GM23338 (cell line): ENCODE measurements around the gene ABCA7. TPM values are rescaled to one million over a fixed set of nuclear protein-coding genes. Genes with fewer than 3 reads are reported as not detected.

Experiments
- ATAC-seq: fragments of 200-7000 bp; cut with Tn5 transposase; 3 replicates; pipeline ENCODE4 v1.9.1; 2020
- DNase-seq: peaks from one replicate; pipeline ENCODE4 v3.0.0-alpha.2; 2015; ENCODE audit warnings: low spot score
- H2AFZ ChIP-seq: fragments of 200-600 bp; sonication (generic); 2 replicates; pipeline ENCODE4 v1.8.0; 2016; ENCODE audit warnings: antibody characterized with exemption, mild to moderate bottlenecking, moderate library complexity
- H3F3A ChIP-seq: fragments of 200-600 bp; sonication (generic); replicated peaks from 2 replicates; pipeline ENCODE4 v1.8.0; 2017; ENCODE audit warnings: antibody characterized with exemption, mixed run types, low read depth
- H3K27ac ChIP-seq: fragments of 200-600 bp; sonication (generic); 2 replicates; pipeline ENCODE4 v1.6.1; 2016; ENCODE audit warnings: low read depth
- H3K27me3 ChIP-seq: fragments of 200-600 bp; sonication (generic); 2 replicates; pipeline ENCODE4 v1.8.0; 2016; ENCODE audit warnings: mild to moderate bottlenecking, mixed run types, moderate library complexity; ENCODE audit not compliant: insufficient read depth
- H3K36me3 ChIP-seq: fragments of 200-600 bp; sonication (generic); 2 replicates; pipeline ENCODE4 v1.8.0; 2016; ENCODE audit warnings: mild to moderate bottlenecking; ENCODE audit not compliant: insufficient read depth
- H3K4me1 ChIP-seq: fragments of 200-600 bp; sonication (generic); 2 replicates; pipeline ENCODE4 v1.8.0; 2016; ENCODE audit warnings: mild to moderate bottlenecking, moderate library complexity; ENCODE audit not compliant: insufficient read depth
- H3K4me2 ChIP-seq: fragments of 200-600 bp; sonication (generic); 2 replicates; pipeline ENCODE4 v1.7.1; 2017; ENCODE audit warnings: mixed run types
- H3K4me3 ChIP-seq: fragments of 200-600 bp; sonication (generic); 2 replicates; pipeline ENCODE4 v1.6.1; 2016; ENCODE audit warnings: mixed run types
- H3K79me2 ChIP-seq: fragments of 200-600 bp; sonication (generic); replicated peaks from 2 replicates; pipeline ENCODE4 v1.8.0; 2017; ENCODE audit warnings: mild to moderate bottlenecking; ENCODE audit not compliant: insufficient read depth
- H3K9me2 ChIP-seq: fragments of 200-600 bp; sonication (generic); 2 replicates; pipeline ENCODE4 v1.8.0; 2017; ENCODE audit not compliant: insufficient read depth
- H4K20me1 ChIP-seq: fragments of 200-600 bp; sonication (generic); replicated peaks from 2 replicates; pipeline ENCODE4 v1.8.0; 2017; ENCODE audit warnings: mild to moderate bottlenecking; ENCODE audit not compliant: insufficient read depth
- H3K27ac Mint-ChIP-seq: 2 replicates; pipeline ENCODE4 v1.8.0; 2020; ENCODE audit warnings: inconsistent platforms, mild to moderate bottlenecking, moderate library complexity, mixed read lengths
- H3K27me3 Mint-ChIP-seq: 3 replicates; pipeline ENCODE4 v1.8.0; 2022; ENCODE audit warnings: low read depth, mild to moderate bottlenecking, moderate library complexity, mixed read lengths, inconsistent platforms; ENCODE audit not compliant: insufficient read depth, poor library complexity
- H3K36me3 Mint-ChIP-seq: 3 replicates; pipeline ENCODE4 v1.8.0; 2021; ENCODE audit warnings: low read depth, mild to moderate bottlenecking, inconsistent platforms, moderate library complexity, mixed read lengths
- H3K4me1 Mint-ChIP-seq: 3 replicates; pipeline ENCODE4 v1.8.0; 2020; ENCODE audit warnings: mild to moderate bottlenecking, inconsistent platforms, mixed read lengths
- H3K4me3 Mint-ChIP-seq: 3 replicates; pipeline ENCODE4 v1.8.0; 2021; ENCODE audit warnings: moderate library complexity, mild to moderate bottlenecking, inconsistent platforms, mixed read lengths
- H3K9me3 Mint-ChIP-seq: 3 replicates; pipeline ENCODE4 v1.8.0; 2020; ENCODE audit warnings: moderate library complexity, mild to moderate bottlenecking, inconsistent platforms, mixed read lengths
- EZH2 ChIP-seq: fragments of 200-600 bp; sonication (generic); IDR thresholded peaks from one replicate; pipeline ENCODE4 v1.8.0; 2017; ENCODE audit warnings: antibody characterized with exemption, mild to moderate bottlenecking, low read depth; ENCODE audit not compliant: unreplicated experiment
- EZH2phosphoT487 ChIP-seq: fragments of 200-600 bp; sonication (generic); IDR thresholded peaks from one replicate; pipeline ENCODE4 v1.8.1; 2018; ENCODE audit warnings: antibody characterized with exemption; ENCODE audit not compliant: unreplicated experiment
- JUNB ChIP-seq: IDR thresholded peaks from one replicate; pipeline ENCODE4 v1.6.1; 2016; ENCODE audit warnings: antibody characterized with exemption; ENCODE audit not compliant: unreplicated experiment
- NANOG ChIP-seq: IDR thresholded peaks from 2 replicates; pipeline ENCODE4 v1.6.1; 2016; ENCODE audit warnings: antibody characterized with exemption, borderline replicate concordance
- STAT1 ChIP-seq: IDR thresholded peaks from one replicate; pipeline ENCODE4 v1.6.1; 2016; ENCODE audit warnings: antibody characterized with exemption; ENCODE audit not compliant: unreplicated experiment
- ZNF114 ChIP-seq: fragments of 250-450 bp; sonication (Bioruptor Pico); IDR thresholded peaks from 2 replicates; pipeline ENCODE4 v1.5.0; 2020; ENCODE audit warnings: mild to moderate bottlenecking, moderate library complexity
- ZNF331 ChIP-seq: fragments of 250-450 bp; sonication (Bioruptor Pico); IDR thresholded peaks from 2 replicates; pipeline ENCODE4 v1.5.0; 2020; ENCODE audit warnings: low read depth, mild to moderate bottlenecking, moderate library complexity
- polyA plus RNA-seq: library from polyadenylated mRNA; unstranded; fragments of >200 nt; fragmentation: Nextera tagmentation; extraction: Ambion mirVana; gene quantifications from 2 replicates; pipeline ENCODE4 v1.2.1, GENCODE V29; 2016
- total RNA-seq: library from RNA; depleted of rRNA; stranded (reverse); fragments of >200 nt; shearing (Covaris generic); gene quantifications from 2 replicates; pipeline ENCODE4 v1.2.3, GENCODE V29; 2014
- TF ChIP-seq, protein P1 (sequence below): IDR thresholded peaks from one replicate; pipeline ENCODE4 v1.6.1; 2018; ENCODE audit warnings: antibody characterized with exemption; ENCODE audit not compliant: unreplicated experiment
- TF ChIP-seq, protein P2 (sequence below), 2 experiments: fragments of 200-600 bp in 1 of 2; sonication (generic) in 1 of 2; conservative IDR thresholded peaks; 2 replicates each; pipeline versions ENCODE4 v1.5.1 to v1.6.1; 2016 to 2017; ENCODE audit warnings: antibody characterized with exemption in 2 of 2, low read depth in 2 of 2, mild to moderate bottlenecking in 2 of 2, moderate library complexity in 1 of 2
- TF ChIP-seq, protein P3 (sequence below): fragments of 250-450 bp; sonication (Bioruptor Pico); IDR thresholded peaks from 2 replicates; pipeline ENCODE4 v1.5.0; 2020; ENCODE audit warnings: mild to moderate bottlenecking, moderate library complexity
- TF ChIP-seq, protein P4 (sequence below): IDR thresholded peaks from 2 replicates; pipeline ENCODE4 v1.6.1; 2016; ENCODE audit warnings: antibody characterized with exemption

Gene ABCA7
- total and polyA plus RNA-seq, 2 experiments from 2014 or later, result 22.2 to 27.4 TPM

DNA sequence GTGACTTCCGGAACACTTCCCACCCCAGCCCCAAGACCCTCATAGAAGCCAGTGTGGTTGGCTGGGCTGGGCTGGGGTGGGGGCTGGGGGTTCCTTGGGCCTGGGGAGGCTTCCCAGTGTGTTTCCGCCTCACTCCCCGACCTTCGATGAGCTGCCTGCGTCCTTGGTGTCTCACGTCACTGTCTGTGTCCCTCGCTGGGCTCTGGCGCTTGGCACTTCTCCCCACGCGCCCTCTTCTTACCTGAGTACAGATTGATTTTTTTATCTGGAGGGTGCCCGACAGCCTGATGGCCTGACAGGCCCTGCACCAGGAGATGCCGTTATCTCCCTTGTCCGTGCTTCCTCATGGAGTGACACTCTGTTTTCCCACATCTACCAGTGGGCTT, 47.2 kb upstream of the ABCA7 start:
- H3K4me3 Mint-ChIP-seq, result no peak overlapping the region; the same call in 2 of the 3 replicates
- H3K27ac Mint-ChIP-seq, result no peak overlapping the region
- H3K4me1 Mint-ChIP-seq, result peaks cover 3% of the 10 kb centered on the region; the same call in 1 of the 3 replicates
- no peak overlapping the region for H3K4me2 ChIP-seq
- H3K27me3 Mint-ChIP-seq, result peaks cover 25% of the 10 kb centered on the region
- ATAC-seq, result no peak
- H3K36me3 Mint-ChIP-seq, result peaks cover 23% of the 10 kb centered on the region
- peaks cover 9% of the 10 kb centered on the region for H3K27me3 ChIP-seq
- H2AFZ ChIP-seq, result no peak overlapping the region
- H3K27ac ChIP-seq, result no peak overlapping the region
- no peaks in the 10 kb centered on the region for H3K9me2 ChIP-seq
- H3K4me1 ChIP-seq, result no peaks in the 10 kb centered on the region
- H3K9me3 Mint-ChIP-seq, result no peaks in the 10 kb centered on the region
- peaks cover 2% of the 10 kb centered on the region; the same call in 1 of the 2 replicates for H4K20me1 ChIP-seq
- no peaks in the 10 kb centered on the region; the same call in 1 of the 2 replicates for H3K36me3 ChIP-seq
- no peak for DNase-seq
- H3K4me3 ChIP-seq, result no peak overlapping the region
- TF ChIP-seq EZH2, result no peak
- no peak for TF ChIP-seq JUNB
- no peak for TF ChIP-seq STAT1
- no peak for TF ChIP-seq ZNF331
- TF ChIP-seq, protein P1, sequence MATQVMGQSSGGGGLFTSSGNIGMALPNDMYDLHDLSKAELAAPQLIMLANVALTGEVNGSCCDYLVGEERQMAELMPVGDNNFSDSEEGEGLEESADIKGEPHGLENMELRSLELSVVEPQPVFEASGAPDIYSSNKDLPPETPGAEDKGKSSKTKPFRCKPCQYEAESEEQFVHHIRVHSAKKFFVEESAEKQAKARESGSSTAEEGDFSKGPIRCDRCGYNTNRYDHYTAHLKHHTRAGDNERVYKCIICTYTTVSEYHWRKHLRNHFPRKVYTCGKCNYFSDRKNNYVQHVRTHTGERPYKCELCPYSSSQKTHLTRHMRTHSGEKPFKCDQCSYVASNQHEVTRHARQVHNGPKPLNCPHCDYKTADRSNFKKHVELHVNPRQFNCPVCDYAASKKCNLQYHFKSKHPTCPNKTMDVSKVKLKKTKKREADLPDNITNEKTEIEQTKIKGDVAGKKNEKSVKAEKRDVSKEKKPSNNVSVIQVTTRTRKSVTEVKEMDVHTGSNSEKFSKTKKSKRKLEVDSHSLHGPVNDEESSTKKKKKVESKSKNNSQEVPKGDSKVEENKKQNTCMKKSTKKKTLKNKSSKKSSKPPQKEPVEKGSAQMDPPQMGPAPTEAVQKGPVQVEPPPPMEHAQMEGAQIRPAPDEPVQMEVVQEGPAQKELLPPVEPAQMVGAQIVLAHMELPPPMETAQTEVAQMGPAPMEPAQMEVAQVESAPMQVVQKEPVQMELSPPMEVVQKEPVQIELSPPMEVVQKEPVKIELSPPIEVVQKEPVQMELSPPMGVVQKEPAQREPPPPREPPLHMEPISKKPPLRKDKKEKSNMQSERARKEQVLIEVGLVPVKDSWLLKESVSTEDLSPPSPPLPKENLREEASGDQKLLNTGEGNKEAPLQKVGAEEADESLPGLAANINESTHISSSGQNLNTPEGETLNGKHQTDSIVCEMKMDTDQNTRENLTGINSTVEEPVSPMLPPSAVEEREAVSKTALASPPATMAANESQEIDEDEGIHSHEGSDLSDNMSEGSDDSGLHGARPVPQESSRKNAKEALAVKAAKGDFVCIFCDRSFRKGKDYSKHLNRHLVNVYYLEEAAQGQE, result no peak
- TF ChIP-seq, protein P2, sequence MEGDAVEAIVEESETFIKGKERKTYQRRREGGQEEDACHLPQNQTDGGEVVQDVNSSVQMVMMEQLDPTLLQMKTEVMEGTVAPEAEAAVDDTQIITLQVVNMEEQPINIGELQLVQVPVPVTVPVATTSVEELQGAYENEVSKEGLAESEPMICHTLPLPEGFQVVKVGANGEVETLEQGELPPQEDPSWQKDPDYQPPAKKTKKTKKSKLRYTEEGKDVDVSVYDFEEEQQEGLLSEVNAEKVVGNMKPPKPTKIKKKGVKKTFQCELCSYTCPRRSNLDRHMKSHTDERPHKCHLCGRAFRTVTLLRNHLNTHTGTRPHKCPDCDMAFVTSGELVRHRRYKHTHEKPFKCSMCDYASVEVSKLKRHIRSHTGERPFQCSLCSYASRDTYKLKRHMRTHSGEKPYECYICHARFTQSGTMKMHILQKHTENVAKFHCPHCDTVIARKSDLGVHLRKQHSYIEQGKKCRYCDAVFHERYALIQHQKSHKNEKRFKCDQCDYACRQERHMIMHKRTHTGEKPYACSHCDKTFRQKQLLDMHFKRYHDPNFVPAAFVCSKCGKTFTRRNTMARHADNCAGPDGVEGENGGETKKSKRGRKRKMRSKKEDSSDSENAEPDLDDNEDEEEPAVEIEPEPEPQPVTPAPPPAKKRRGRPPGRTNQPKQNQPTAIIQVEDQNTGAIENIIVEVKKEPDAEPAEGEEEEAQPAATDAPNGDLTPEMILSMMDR (conservative IDR thresholded peaks at IDR 0.05; ENCODE audit: low read depth in 2 of 2), result no peak
- TF ChIP-seq ZNF114, result no peak
- TF ChIP-seq, protein P3, sequence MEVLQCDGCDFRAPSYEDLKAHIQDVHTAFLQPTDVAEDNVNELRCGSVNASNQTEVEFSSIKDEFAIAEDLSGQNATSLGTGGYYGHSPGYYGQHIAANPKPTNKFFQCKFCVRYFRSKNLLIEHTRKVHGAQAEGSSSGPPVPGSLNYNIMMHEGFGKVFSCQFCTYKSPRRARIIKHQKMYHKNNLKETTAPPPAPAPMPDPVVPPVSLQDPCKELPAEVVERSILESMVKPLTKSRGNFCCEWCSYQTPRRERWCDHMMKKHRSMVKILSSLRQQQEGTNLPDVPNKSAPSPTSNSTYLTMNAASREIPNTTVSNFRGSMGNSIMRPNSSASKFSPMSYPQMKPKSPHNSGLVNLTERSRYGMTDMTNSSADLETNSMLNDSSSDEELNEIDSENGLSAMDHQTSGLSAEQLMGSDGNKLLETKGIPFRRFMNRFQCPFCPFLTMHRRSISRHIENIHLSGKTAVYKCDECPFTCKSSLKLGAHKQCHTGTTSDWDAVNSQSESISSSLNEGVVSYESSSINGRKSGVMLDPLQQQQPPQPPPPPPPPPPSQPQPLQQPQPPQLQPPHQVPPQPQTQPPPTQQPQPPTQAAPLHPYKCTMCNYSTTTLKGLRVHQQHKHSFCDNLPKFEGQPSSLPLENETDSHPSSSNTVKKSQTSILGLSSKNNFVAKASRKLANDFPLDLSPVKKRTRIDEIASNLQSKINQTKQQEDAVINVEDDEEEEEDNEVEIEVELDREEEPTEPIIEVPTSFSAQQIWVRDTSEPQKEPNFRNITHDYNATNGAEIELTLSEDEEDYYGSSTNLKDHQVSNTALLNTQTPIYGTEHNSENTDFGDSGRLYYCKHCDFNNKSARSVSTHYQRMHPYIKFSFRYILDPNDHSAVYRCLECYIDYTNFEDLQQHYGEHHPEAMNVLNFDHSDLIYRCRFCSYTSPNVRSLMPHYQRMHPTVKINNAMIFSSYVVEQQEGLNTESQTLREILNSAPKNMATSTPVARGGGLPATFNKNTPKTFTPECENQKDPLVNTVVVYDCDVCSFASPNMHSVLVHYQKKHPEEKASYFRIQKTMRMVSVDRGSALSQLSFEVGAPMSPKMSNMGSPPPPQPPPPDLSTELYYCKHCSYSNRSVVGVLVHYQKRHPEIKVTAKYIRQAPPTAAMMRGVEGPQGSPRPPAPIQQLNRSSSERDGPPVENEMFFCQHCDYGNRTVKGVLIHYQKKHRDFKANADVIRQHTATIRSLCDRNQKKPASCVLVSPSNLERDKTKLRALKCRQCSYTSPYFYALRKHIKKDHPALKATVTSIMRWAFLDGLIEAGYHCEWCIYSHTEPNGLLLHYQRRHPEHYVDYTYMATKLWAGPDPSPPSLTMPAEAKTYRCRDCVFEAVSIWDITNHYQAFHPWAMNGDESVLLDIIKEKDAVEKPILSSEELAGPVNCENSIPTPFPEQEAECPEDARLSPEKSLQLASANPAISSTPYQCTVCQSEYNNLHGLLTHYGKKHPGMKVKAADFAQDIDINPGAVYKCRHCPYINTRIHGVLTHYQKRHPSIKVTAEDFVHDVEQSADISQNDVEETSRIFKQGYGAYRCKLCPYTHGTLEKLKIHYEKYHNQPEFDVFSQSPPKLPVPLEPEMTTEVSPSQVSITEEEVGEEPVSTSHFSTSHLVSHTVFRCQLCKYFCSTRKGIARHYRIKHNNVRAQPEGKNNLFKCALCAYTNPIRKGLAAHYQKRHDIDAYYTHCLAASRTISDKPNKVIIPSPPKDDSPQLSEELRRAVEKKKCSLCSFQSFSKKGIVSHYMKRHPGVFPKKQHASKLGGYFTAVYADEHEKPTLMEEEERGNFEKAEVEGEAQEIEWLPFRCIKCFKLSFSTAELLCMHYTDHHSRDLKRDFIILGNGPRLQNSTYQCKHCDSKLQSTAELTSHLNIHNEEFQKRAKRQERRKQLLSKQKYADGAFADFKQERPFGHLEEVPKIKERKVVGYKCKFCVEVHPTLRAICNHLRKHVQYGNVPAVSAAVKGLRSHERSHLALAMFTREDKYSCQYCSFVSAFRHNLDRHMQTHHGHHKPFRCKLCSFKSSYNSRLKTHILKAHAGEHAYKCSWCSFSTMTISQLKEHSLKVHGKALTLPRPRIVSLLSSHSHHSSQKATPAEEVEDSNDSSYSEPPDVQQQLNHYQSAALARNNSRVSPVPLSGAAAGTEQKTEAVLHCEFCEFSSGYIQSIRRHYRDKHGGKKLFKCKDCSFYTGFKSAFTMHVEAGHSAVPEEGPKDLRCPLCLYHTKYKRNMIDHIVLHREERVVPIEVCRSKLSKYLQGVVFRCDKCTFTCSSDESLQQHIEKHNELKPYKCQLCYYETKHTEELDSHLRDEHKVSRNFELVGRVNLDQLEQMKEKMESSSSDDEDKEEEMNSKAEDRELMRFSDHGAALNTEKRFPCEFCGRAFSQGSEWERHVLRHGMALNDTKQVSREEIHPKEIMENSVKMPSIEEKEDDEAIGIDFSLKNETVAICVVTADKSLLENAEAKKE (CRISPR knock-in tag), result no peak
- TF ChIP-seq, protein P4, sequence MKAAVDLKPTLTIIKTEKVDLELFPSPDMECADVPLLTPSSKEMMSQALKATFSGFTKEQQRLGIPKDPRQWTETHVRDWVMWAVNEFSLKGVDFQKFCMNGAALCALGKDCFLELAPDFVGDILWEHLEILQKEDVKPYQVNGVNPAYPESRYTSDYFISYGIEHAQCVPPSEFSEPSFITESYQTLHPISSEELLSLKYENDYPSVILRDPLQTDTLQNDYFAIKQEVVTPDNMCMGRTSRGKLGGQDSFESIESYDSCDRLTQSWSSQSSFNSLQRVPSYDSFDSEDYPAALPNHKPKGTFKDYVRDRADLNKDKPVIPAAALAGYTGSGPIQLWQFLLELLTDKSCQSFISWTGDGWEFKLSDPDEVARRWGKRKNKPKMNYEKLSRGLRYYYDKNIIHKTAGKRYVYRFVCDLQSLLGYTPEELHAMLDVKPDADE, result no peak
- no peak for TF ChIP-seq NANOG
- TF ChIP-seq EZH2phosphoT487, result no peak
- H3F3A ChIP-seq, result peaks cover 25% of the 10 kb centered on the region
- H3K79me2 ChIP-seq, result no peaks in the 10 kb centered on the region
